Sigmoid colon (tissue), 7 donors: ENCODE results near the gene URGCP. TPM values are rescaled to one million over a fixed set of nuclear protein-coding genes. Genes with fewer than 3 reads are reported as not detected.

Source experiments
- DNase-seq: peaks from one replicate; pipeline ENCODE4 v3.0.0-alpha.2; 2019
- H3K27ac ChIP-seq, 4 donors: fragments of 200-600 bp; sonication (generic); one replicate each; pipeline ENCODE4 v1.5.1; 2016 to 2019; ENCODE audit warnings: mild to moderate bottlenecking in 1 of 4
- H3K27me3 ChIP-seq, 3 donors: fragments of 200-600 bp; sonication (generic); one replicate each; pipeline ENCODE4 v1.5.1; 2019; ENCODE audit warnings: mild to moderate bottlenecking in 1 of 3
- H3K36me3 ChIP-seq, 4 donors: fragments of 200-600 bp; sonication (generic); one replicate each; pipeline ENCODE4 v1.5.1; 2016 to 2019
- H3K4me1 ChIP-seq, 4 donors: fragments of 200-600 bp; sonication (generic); one replicate each; pipeline ENCODE4 v1.5.1; 2017 to 2019
- H3K4me3 ChIP-seq, 4 donors: fragments of 200-600 bp; sonication (generic); one replicate each; pipeline ENCODE4 v1.5.1; 2017 to 2019; ENCODE audit warnings: mild to moderate bottlenecking in 2 of 4, moderate library complexity in 1 of 4
- H3K9me3 ChIP-seq, 4 donors: fragments of 200-600 bp in 3 of 4; sonication (generic) in 3 of 4; one replicate each; pipeline versions ENCODE4 v1.5.1 to v1.6.1; 2013 to 2019
- EP300 ChIP-seq, 4 donors: sonication (generic); formaldehyde crosslinking; IDR thresholded peaks; one replicate each; pipeline ENCODE4 v1.6.1; 2017; ENCODE audit warnings: antibody characterized with exemption in 4 of 4
- POLR2A ChIP-seq, 2 donors: fragments of 450-650 bp; IDR thresholded peaks; one replicate each; pipeline ENCODE4 v1.6.1; 2016; ENCODE audit warnings: antibody characterized with exemption in 2 of 2, mild to moderate bottlenecking in 2 of 2, moderate library complexity in 2 of 2
- POLR2AphosphoS5 ChIP-seq, 4 donors: sonication (generic); formaldehyde crosslinking; IDR thresholded peaks; one replicate each; pipeline ENCODE4 v1.6.1; 2017; ENCODE audit warnings: antibody characterized with exemption in 4 of 4
- WGBS, 2 donors: extraction: QIAGEN DNeasy Blood & Tissue Kit; methylation state at CpG; one replicate each; pipeline ENCODE4 v1.1.7; 2013; 5-methylcytosine and 5-hydroxymethylcytosine counted together
- intact Hi-C: fragments of 100-400 bp; cut with DNase I; formaldehyde crosslinking; loops from one replicate; pipeline ENCODE4 v1.15.1; 2023
- polyA plus RNA-seq, 3 donors: library from polyadenylated mRNA; stranded (reverse); fragments of 200-250 nt; gene quantifications; one replicate each; pipeline ENCODE4 v1.2.3, GENCODE V29; 2013
- total RNA-seq, 4 donors: library from RNA; depleted of rRNA; stranded (reverse); fragments of >200 nt; gene quantifications; one replicate each; pipeline ENCODE4 v1.1.0, GENCODE V29; 2016
- TF ChIP-seq, protein P1 (sequence below), 4 experiments: fragments of 450-650 bp in 3 of 4; fragments of 200-600 bp in 1 of 4; IDR thresholded peaks; one replicate each; pipeline ENCODE4 v1.5.1; 2016 to 2019; ENCODE audit warnings: antibody characterized with exemption in 4 of 4, mild to moderate bottlenecking in 3 of 4, moderate library complexity in 2 of 4
- donor health status: healthy with polysubstance abuse.
- donor health status: Bipolar disorder and iron deficiency.
- donor health status: healthy.

The URGCP gene
- total and polyA plus RNA-seq, 7 donors = 18.0 to 32.7 (median 21.5) TPM

DNA sequence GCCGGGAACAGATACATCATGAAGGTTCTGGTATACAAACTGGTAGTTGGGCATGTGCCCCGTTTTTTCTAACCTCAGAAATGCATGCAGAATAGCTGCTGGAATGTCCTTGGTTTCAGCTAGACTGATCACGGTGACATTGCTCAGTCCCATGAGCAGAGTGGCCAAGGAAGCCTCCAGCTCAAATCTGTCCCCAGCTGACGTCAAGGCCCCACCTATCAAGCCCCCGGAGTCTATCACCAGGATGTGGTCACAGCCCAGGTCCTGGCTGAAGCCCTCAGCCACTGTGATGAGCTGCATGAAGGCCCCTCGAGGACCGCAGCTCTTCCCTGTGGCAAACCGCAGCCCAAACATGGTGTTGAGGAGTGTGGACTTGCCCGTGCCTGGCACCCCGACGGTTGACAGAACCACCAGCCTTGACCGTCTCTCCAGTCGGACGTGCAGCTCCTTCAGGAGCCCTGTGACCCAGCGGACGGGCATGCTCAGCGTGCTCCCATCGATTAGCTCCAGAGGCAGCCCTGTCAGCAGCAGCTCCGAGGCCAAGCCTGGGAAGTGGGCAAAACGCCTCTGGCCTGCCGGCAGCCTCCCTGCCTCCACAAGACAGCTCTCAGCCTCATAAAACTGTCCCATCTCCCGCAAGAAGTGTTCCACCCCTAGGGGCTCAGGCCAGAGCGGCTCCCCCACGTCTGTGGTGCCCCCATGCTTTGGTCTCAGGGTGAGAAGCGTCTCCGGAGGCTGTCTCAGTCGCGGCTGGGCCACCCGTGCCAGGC lies 29.2 kb downstream of the URGCP start:
- no peak overlapping the region for H3K4me3 ChIP-seq
- H3K4me1 ChIP-seq = peaks cover 0 to 20% (median 8%) of the 10 kb centered on the region in 4 donors
- TF ChIP-seq POLR2AphosphoS5 (IDR thresholded peaks at IDR 0.05) = no peak
- no peak for TF ChIP-seq EP300 (IDR thresholded peaks at IDR 0.05)
- TF ChIP-seq POLR2A (IDR thresholded peaks at IDR 0.05) = no peak
- TF ChIP-seq, protein P1, sequence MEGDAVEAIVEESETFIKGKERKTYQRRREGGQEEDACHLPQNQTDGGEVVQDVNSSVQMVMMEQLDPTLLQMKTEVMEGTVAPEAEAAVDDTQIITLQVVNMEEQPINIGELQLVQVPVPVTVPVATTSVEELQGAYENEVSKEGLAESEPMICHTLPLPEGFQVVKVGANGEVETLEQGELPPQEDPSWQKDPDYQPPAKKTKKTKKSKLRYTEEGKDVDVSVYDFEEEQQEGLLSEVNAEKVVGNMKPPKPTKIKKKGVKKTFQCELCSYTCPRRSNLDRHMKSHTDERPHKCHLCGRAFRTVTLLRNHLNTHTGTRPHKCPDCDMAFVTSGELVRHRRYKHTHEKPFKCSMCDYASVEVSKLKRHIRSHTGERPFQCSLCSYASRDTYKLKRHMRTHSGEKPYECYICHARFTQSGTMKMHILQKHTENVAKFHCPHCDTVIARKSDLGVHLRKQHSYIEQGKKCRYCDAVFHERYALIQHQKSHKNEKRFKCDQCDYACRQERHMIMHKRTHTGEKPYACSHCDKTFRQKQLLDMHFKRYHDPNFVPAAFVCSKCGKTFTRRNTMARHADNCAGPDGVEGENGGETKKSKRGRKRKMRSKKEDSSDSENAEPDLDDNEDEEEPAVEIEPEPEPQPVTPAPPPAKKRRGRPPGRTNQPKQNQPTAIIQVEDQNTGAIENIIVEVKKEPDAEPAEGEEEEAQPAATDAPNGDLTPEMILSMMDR (IDR thresholded peaks at IDR 0.05) = no peak
- H3K9me3 ChIP-seq = no peaks in the 10 kb centered on the region
- no peak overlapping the region for H3K27ac ChIP-seq
- WGBS, 2 donors = 91 to 93% methylated on average over 29 of the region's 29 CpGs
- no peak for DNase-seq
- intact Hi-C loops = no loop called here
- H3K27me3 ChIP-seq = no peaks in the 10 kb centered on the region
- peaks cover 14 to 71% (median 46%) of the 10 kb centered on the region in 4 donors for H3K36me3 ChIP-seq

DNA sequence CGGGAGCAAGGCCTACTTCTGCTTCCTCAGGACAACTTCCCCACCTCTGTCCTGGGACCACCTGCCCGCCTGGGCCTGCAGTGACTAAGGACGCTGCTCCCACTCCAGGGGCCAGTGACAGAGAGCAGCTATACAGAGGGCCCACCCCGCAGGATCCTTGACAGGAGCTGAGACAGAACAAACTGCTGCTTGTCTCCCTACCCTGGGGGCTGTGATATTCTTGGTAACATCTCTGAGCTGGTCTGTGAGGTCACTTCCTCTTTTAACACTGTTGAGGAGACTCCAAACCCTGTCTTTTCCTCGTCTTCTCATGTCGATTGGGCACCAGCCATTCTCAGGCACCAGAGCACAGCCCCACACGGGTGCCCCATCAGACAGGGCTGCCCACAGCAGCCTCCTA lies 30.2 kb downstream of the URGCP start:
- no peak overlapping the region for H3K4me3 ChIP-seq
- intact Hi-C loops = no loop called here
- TF ChIP-seq, protein P1 (IDR thresholded peaks at IDR 0.05) = no peak
- TF ChIP-seq POLR2A (IDR thresholded peaks at IDR 0.05) = no peak
- TF ChIP-seq POLR2AphosphoS5 (IDR thresholded peaks at IDR 0.05) = no peak
- TF ChIP-seq EP300 (IDR thresholded peaks at IDR 0.05) = no peak

DNA sequence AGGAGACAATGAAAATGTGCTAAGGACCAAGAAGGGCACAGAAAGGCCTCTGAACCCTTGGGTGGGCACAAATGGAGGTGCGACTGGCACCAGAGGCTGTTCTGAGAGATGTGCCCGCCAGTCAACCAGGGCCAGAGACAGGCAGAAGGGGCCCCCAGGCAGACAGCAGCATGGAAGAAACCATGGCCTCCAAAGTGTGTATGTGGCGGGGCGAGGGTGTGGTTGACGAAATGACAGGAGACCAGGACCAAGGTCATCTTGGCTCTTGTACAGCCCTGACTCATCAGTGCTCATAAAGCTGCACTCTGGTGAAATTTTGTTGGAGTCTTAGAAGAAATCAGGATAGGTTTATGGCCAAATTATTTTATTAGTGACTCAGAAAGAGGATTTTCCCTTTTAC lies 33.1 kb downstream of the URGCP start:
- intact Hi-C loops = loop anchor here (5.0 kb wide), 1 partner anchor 34 kb away; the partner anchor contains the start of gene URGCP
- Histone ChIP-seq H3K4me1 (peaks cover 0 to 29% (median 21%) of the 10 kb centered on the region in 4 donors), H3K4me3 (no peak overlapping the region), H3K27ac (peak overlapping the region; percentile 57 to 77 (median 62)), H3K36me3 (peaks cover 14 to 36% (median 30%) of the 10 kb centered on the region in 4 donors), H3K27me3 (no peaks in the 10 kb centered on the region), H3K9me3 (no peaks in the 10 kb centered on the region)
- TF ChIP-seq POLR2A (IDR thresholded peaks at IDR 0.05) (no peak), POLR2AphosphoS5 (IDR thresholded peaks at IDR 0.05) (peak in 1 of 4 donors; percentile 22)
- 53 to 85% methylated on average over 5 of the region's 5 CpGs for WGBS, 2 donors
- peak; percentile 81 for DNase-seq

More for the DNA sequence above, 30.2 kb downstream of the URGCP start:
- DNase-seq = no peak
- H3K4me1 ChIP-seq = peaks cover 0 to 24% (median 10%) of the 10 kb centered on the region in 4 donors
- peaks cover 14 to 65% (median 43%) of the 10 kb centered on the region in 4 donors for H3K36me3 ChIP-seq
- 72 to 91% methylated on average over 7 of the region's 7 CpGs for WGBS, 2 donors
- H3K27me3 ChIP-seq = no peaks in the 10 kb centered on the region
- no peaks in the 10 kb centered on the region for H3K9me3 ChIP-seq
- H3K27ac ChIP-seq = no peak overlapping the region

DNA sequence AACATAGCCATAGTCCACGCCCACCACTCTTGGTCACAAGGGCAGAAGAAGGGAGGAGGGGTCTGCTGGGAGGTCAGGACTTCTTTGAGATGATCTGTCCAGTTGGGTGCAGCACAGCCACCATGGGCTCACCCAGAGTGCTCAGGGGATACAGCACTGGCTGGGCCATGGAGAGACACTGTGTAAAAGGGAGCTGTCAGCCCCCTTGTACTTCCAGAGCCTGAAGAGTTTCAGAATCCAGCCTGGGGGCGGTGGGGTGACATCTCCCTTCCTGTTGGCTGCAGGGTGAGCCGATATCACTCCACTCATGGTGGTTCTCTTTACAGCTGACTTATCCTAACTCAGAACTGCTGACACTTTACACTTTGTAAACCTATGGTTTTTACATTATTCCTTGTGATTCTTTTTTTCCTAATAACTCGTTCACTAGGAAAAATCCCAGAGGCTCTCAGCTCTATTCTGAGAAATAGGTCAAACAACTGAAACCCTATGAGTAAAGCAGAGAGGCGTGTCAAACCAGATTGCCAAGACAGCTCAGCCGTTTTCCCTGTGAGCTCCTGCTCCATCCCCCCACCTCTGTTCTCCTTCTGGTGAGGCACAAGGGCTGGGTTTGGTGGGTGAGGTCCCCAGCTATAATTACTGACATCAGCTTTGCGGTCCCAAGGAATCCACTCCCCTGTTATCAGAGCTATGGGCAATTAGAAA lies 33.8 kb downstream of the URGCP start:
- intact Hi-C loops = loop anchor here (5.0 kb wide), 1 partner anchor 35 kb away; the partner anchor contains the start of gene URGCP
- H3K36me3 ChIP-seq = peaks cover 14 to 28% (median 23%) of the 10 kb centered on the region in 4 donors
- H3K27ac ChIP-seq = peak overlapping the region; percentile 57 to 77 (median 62)
- no peak overlapping the region for H3K4me3 ChIP-seq
- WGBS, 2 donors = 25 to 59% methylated on average over 7 of the region's 7 CpGs
- peak in 1 of 4 donors; percentile 18 for TF ChIP-seq POLR2AphosphoS5 (IDR thresholded peaks at IDR 0.05)
- no peak for TF ChIP-seq POLR2A (IDR thresholded peaks at IDR 0.05)
- H3K9me3 ChIP-seq = no peaks in the 10 kb centered on the region
- DNase-seq = peak; percentile 81
- peaks cover 0 to 33% (median 24%) of the 10 kb centered on the region in 4 donors for H3K4me1 ChIP-seq
- no peaks in the 10 kb centered on the region for H3K27me3 ChIP-seq

DNA sequence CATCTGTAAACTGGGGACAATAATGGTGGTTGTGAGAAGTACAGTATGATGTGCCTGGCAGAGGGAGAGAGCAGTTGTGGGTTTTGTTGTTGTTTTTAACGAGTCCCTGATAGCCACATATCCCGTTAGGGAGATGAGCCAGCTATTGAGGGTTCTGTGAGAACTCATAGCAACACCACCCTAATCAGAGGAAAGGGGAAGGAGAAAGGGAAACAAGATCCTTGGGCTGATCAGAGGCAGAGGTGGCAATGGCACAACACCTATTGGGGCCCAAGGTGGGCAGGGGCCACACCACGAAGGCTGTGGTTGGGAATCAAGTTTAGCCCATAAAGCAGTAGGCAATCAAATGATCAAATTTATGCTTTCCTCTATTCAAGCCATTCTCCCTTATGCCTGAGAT lies 35.3 kb downstream of the URGCP start:
- Histone ChIP-seq H3K9me3 (no peaks in the 10 kb centered on the region), H3K27ac (peak overlapping the region in 1 of 4 donors; percentile 92), H3K4me1 (peaks cover 0 to 33% (median 24%) of the 10 kb centered on the region in 4 donors), H3K4me3 (no peak overlapping the region), H3K27me3 (no peaks in the 10 kb centered on the region), H3K36me3 (peaks cover 7 to 25% (median 16%) of the 10 kb centered on the region in 4 donors)
- 83 to 89% methylated on average over 3 of the region's 3 CpGs for WGBS, 2 donors
- TF ChIP-seq POLR2A (IDR thresholded peaks at IDR 0.05) = no peak
- no peak for TF ChIP-seq POLR2AphosphoS5 (IDR thresholded peaks at IDR 0.05)
- TF ChIP-seq EP300 (IDR thresholded peaks at IDR 0.05) = no peak
- TF ChIP-seq, protein P1 (IDR thresholded peaks at IDR 0.05) = no peak
- DNase-seq = no peak
- intact Hi-C loops = loop anchor here (5.0 kb wide), 1 partner anchor 36 kb away; the partner anchor contains the start of gene URGCP
